ENCODE results near the gene EPHA3.

GRCh38 chr3:89234620-89235019 is 127.2 kb downstream of the EPHA3 start:
- TF ChIP-seq, protein P1, sequence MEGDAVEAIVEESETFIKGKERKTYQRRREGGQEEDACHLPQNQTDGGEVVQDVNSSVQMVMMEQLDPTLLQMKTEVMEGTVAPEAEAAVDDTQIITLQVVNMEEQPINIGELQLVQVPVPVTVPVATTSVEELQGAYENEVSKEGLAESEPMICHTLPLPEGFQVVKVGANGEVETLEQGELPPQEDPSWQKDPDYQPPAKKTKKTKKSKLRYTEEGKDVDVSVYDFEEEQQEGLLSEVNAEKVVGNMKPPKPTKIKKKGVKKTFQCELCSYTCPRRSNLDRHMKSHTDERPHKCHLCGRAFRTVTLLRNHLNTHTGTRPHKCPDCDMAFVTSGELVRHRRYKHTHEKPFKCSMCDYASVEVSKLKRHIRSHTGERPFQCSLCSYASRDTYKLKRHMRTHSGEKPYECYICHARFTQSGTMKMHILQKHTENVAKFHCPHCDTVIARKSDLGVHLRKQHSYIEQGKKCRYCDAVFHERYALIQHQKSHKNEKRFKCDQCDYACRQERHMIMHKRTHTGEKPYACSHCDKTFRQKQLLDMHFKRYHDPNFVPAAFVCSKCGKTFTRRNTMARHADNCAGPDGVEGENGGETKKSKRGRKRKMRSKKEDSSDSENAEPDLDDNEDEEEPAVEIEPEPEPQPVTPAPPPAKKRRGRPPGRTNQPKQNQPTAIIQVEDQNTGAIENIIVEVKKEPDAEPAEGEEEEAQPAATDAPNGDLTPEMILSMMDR (IDR thresholded peaks at IDR 0.05; ENCODE audit: extremely low read depth in 1 of 2, insufficient read depth in 1 of 2, low read depth in 1 of 2, low read length in 2 of 2), result no peak
- TF ChIP-seq POLR2AphosphoS5 (IDR thresholded peaks at IDR 0.05; ENCODE audit: insufficient read depth, low read depth, low read length) (no peak), POLR2A (IDR thresholded peaks at IDR 0.05; ENCODE audit: low read depth, low read length) (no peak), JUN (IDR thresholded peaks at IDR 0.05; ENCODE audit: borderline replicate concordance, insufficient read depth, insufficient read length, low read depth) (no peak), GATA2 (IDR thresholded peaks at IDR 0.05; ENCODE audit: insufficient read depth, insufficient read length, low read depth, low read length) (no peak), EZH2 (IDR thresholded peaks at IDR 0.05; ENCODE audit: borderline replicate concordance, low read depth, low read length, severe bottlenecking) (no peak)
- TF ChIP-seq, protein P2, sequence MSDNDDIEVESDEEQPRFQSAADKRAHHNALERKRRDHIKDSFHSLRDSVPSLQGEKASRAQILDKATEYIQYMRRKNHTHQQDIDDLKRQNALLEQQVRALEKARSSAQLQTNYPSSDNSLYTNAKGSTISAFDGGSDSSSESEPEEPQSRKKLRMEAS (IDR thresholded peaks at IDR 0.05; ENCODE audit: insufficient read depth, insufficient read length), result no peak
